AG08396 (cell line): ENCODE data around the gene SRCIN1.
A peak's percentile ranks its signal among the peaks of the same experiment; 100 is the strongest.

Experiments
- DNase-seq: peaks from one replicate; pipeline ENCODE4 v3.0.0; 2012; ENCODE audit warnings: low spot score, mixed read lengths

Gene SRCIN1

GRCh38 chr17:38583828-38584349, 21.9 kb downstream of the SRCIN1 start:
- DNase-seq: no peak

- DNase-seq: no peak
These were observed 22.6 kb downstream of the SRCIN1 start for GRCh38 chr17:38583176-38583575.

GRCh38 chr17:38582069-38582468, 23.7 kb downstream of the SRCIN1 start:
- no peak for DNase-seq

- DNase-seq: peak; percentile 69
These were observed 25.8 kb downstream of the SRCIN1 start for GRCh38 chr17:38579934-38580333.

GRCh38 chr17:38579083-38579480, 26.7 kb downstream of the SRCIN1 start:
- no peak for DNase-seq

GRCh38 chr17:38578229-38579082, 27.3 kb downstream of the SRCIN1 start:
- no peak for DNase-seq

GRCh38 chr17:38577645-38578173, 28.0 kb downstream of the SRCIN1 start:
- DNase-seq: no peak

GRCh38 chr17:38577244-38577643, 28.5 kb downstream of the SRCIN1 start:
- DNase-seq: no peak

GRCh38 chr17:38575781-38576180, 30.0 kb downstream of the SRCIN1 start:
- DNase-seq: no peak

GRCh38 chr17:38574712-38575111, 31.0 kb downstream of the SRCIN1 start:
- DNase-seq: no peak

- DNase-seq: no peak
These were observed 32.9 kb downstream of the SRCIN1 start for GRCh38 chr17:38572669-38573365.

GRCh38 chr17:38571833-38572668, 33.7 kb downstream of the SRCIN1 start:
- DNase-seq: no peak

GRCh38 chr17:38569701-38570512, 35.8 kb downstream of the SRCIN1 start:
- no peak for DNase-seq

- no peak for DNase-seq
These were observed 36.8 kb downstream of the SRCIN1 start for GRCh38 chr17:38568845-38569510.

GRCh38 chr17:38568274-38568673, 37.5 kb downstream of the SRCIN1 start:
- no peak for DNase-seq

GRCh38 chr17:38567350-38567749, 38.4 kb downstream of the SRCIN1 start:
- DNase-seq: no peak

GRCh38 chr17:38566666-38567031, 39.1 kb downstream of the SRCIN1 start:
- DNase-seq: no peak

GRCh38 chr17:38565853-38566665, 39.7 kb downstream of the SRCIN1 start:
- DNase-seq: no peak

- DNase-seq: no peak
These were observed 40.9 kb downstream of the SRCIN1 start for GRCh38 chr17:38564869-38565268.
